Stimulated activated memory B cell treated with anti-CD40 and anti-IgM and Interleukin-4, amounts not matched to agents 10 μg/mL and 1 μg/mL and 100 μg/mL, for 72 hours (primary cell): ENCODE data around the gene SLX4.
"Not testable (repeated sequence)": the region's sequence is repeated elsewhere in the genome, so short reads cannot be mapped to it uniquely, and the experiment has no call there.

Experiments
- ATAC-seq: fragments of 150-1000 bp; cut with Tn5 transposase; 2 replicates; pipeline ENCODE4 v1.10.0; 2021
- H3K27ac Mint-ChIP-seq: one replicate; pipeline ENCODE4 v1.8.0; 2022; ENCODE audit warnings: mild to moderate bottlenecking, mixed read lengths
- H3K27me3 Mint-ChIP-seq: one replicate; pipeline ENCODE4 v1.8.0; 2022; ENCODE audit warnings: mixed read lengths
- H3K36me3 Mint-ChIP-seq: one replicate; pipeline ENCODE4 v1.8.0; 2022; ENCODE audit warnings: mixed read lengths
- H3K4me1 Mint-ChIP-seq: one replicate; pipeline ENCODE4 v1.8.0; 2022; ENCODE audit warnings: mixed read lengths
- H3K4me3 Mint-ChIP-seq: one replicate; pipeline ENCODE4 v1.8.0; 2022; ENCODE audit warnings: mild to moderate bottlenecking, moderate library complexity, mixed read lengths
- H3K9me3 Mint-ChIP-seq: one replicate; pipeline ENCODE4 v1.8.0; 2022; ENCODE audit warnings: mixed read lengths

Gene SLX4

GRCh38 chr16:3612510-3613466, 1.4 kb upstream of the SLX4 start:
- Mint-ChIP-seq H3K9me3 (no peaks in the 10 kb centered on the region), H3K4me3 (peak overlapping the region; percentile 91), H3K27me3 (no peaks in the 10 kb centered on the region), H3K27ac (peak overlapping the region; percentile 87), H3K36me3 (peaks cover 14% of the 10 kb centered on the region), H3K4me1 (peaks cover 45% of the 10 kb centered on the region)
- no peak for ATAC-seq

GRCh38 chr16:3610698-3611145, 684 bp downstream of the SLX4 start:
- H3K36me3 Mint-ChIP-seq: peaks cover 22% of the 10 kb centered on the region
- peaks cover 61% of the 10 kb centered on the region for H3K4me1 Mint-ChIP-seq

GRCh38 chr16:3609895-3610697, 1.3 kb downstream of the SLX4 start:
- Mint-ChIP-seq H3K4me1 (peaks cover 56% of the 10 kb centered on the region), H3K27ac (peak overlapping the region; percentile 87), H3K9me3 (no peaks in the 10 kb centered on the region), H3K27me3 (no peaks in the 10 kb centered on the region), H3K36me3 (peaks cover 17% of the 10 kb centered on the region), H3K4me3 (peak overlapping the region; percentile 91)
- ATAC-seq: no peak

More at GRCh38 chr16:3610698-3611145, 684 bp downstream of the SLX4 start:
- Mint-ChIP-seq H3K4me3 (peak overlapping the region; percentile 91), H3K27me3 (no peaks in the 10 kb centered on the region), H3K9me3 (no peaks in the 10 kb centered on the region), H3K27ac (peak overlapping the region; percentile 87)
- no peak for ATAC-seq

- not testable (repeated sequence) for ATAC-seq, H3K9me3 Mint-ChIP-seq, H3K27ac Mint-ChIP-seq, H3K27me3 Mint-ChIP-seq, H3K4me3 Mint-ChIP-seq
- Mint-ChIP-seq H3K4me1 (peaks cover 49% of the 10 kb centered on the region), H3K36me3 (peaks cover 13% of the 10 kb centered on the region)
Observed at GRCh38 chr16:3608976-3609375, 2.4 kb downstream of the SLX4 start.

DNA sequence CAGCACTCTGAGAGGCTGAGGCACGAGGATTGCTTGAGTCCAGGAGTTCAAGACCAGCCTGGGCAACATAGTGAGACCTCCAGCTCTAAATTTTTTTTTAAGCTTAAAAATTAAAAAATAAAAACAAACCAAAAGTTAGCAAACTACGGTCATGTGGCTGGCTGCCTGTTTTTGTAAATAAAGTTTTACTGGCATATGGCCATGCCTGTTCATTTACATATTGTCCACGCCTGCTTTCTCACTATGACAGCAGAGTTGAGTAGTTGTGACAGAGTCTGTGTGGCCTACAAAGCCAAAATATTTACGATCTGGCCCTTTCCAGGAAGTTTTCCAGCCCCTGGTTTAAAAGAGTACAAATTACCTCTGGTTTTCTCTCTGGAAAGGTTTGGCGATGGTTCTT, 3.3 kb downstream of the SLX4 start:
- Mint-ChIP-seq H3K36me3 (peaks cover 16% of the 10 kb centered on the region), H3K27ac (no peak overlapping the region), H3K4me3 (no peak overlapping the region), H3K9me3 (no peaks in the 10 kb centered on the region), H3K27me3 (no peaks in the 10 kb centered on the region), H3K4me1 (peaks cover 40% of the 10 kb centered on the region)
- no peak for ATAC-seq

DNA sequence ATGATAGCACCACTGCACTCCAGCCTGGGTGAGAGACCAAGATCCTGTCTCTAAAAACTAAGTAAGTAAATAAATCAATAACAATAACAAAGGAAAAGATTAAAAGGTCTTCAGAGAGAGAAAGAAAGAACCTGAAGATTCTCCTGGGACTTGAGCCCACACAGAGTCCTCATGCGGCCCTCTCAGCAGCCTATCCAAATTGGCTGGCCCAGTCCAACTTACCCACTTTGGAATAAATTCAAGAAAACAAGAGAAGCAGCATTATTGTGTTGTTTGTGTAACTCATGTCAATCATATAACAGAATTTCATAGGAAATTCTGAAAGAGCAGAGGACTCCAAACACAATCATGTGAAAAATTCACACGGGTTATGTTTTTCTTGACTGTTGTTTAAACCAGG, 3.8 kb downstream of the SLX4 start:
- peak overlapping the region; percentile 46 for H3K27ac Mint-ChIP-seq
- peaks cover 20% of the 10 kb centered on the region for H3K36me3 Mint-ChIP-seq
- H3K27me3 Mint-ChIP-seq: no peaks in the 10 kb centered on the region
- H3K9me3 Mint-ChIP-seq: no peaks in the 10 kb centered on the region
- ATAC-seq: no peak
- peaks cover 35% of the 10 kb centered on the region for H3K4me1 Mint-ChIP-seq
- no peak overlapping the region for H3K4me3 Mint-ChIP-seq

DNA sequence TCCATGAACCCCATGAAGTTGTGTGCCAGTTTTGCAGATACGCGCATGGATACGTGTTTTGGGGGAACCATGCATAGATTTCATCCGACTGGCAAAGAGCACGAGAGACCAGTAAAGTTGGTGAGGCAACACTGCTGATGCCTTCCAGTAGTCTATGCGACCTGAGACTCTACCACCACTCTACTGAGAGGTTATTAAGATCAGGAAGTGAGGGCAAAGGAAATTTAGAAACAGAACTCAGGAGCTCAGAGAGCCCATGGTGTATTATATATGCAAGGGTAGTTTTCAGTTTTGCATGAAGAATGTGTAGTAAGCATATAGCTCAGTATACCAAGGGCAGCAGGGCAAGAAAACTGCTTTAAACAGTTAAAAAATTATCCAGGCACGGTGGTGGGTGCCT, 4.2 kb downstream of the SLX4 start:
- Mint-ChIP-seq H3K27me3 (no peaks in the 10 kb centered on the region), H3K27ac (peak overlapping the region; percentile 46), H3K9me3 (no peaks in the 10 kb centered on the region), H3K36me3 (peaks cover 25% of the 10 kb centered on the region), H3K4me3 (no peak overlapping the region), H3K4me1 (peaks cover 30% of the 10 kb centered on the region)
- ATAC-seq: no peak

DNA sequence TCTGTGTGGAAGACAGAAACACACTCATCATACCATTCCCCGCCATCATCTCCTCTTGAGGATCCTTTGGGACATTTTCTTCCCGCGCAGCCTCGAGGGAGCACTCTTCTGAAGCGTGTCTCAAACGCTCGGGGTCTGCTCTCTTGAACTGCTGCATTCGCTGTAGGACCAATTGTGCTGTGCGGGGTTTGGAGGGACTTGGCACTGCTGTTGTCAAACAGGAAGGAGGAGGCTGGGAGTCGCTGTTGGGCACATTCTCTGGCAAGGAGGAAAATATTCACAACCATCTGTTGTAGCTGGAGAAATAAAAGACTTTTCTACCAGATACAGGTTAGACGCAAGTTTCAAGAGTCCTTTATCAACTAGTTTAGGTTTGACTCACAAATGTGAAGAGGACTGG, 5.0 kb downstream of the SLX4 start:
- Mint-ChIP-seq H3K4me3 (no peak overlapping the region), H3K36me3 (peaks cover 32% of the 10 kb centered on the region), H3K27ac (no peak overlapping the region), H3K4me1 (peaks cover 25% of the 10 kb centered on the region), H3K9me3 (no peaks in the 10 kb centered on the region), H3K27me3 (no peaks in the 10 kb centered on the region)
- no peak for ATAC-seq

GRCh38 chr16:3602320-3602653, 9.1 kb downstream of the SLX4 start:
- H3K36me3 Mint-ChIP-seq: peaks cover 57% of the 10 kb centered on the region
- H3K27ac Mint-ChIP-seq: no peak overlapping the region
- peaks cover 12% of the 10 kb centered on the region for H3K4me1 Mint-ChIP-seq
- H3K4me3 Mint-ChIP-seq: no peak overlapping the region
- no peaks in the 10 kb centered on the region for H3K27me3 Mint-ChIP-seq
- H3K9me3 Mint-ChIP-seq: no peaks in the 10 kb centered on the region
- ATAC-seq: no peak

DNA sequence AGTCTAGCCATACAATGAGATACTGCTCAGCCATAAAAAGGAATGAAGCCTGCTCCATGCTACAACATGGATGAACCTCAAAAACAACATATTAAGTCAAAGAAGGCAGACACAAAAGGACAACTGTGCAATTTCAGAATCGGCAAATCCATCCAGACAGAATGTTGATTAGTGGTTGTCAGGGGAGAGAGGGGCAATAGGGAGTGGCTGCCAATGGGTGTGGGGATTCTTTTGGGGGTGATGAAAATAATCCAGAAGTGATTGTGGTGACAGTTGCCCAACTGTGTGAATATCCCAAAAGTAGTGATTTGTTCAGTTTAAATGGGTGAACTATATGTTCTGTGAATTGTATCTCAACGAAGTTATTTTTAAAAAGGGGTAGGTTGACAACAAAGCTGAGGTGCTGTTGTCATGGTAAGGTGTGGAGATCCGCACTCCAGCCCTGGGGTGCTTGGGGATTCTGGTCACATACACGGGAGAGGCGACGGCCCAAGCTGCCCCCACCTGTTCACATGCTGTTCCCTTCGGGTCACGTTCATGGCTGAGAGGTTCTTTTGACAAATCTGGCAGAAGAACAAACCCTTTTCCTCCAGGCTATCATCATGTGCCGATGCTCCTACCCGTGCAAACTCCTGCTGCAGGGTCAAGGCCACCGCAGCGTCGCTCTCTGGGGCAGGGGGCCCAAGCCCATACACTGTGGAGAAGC, 9.6 kb downstream of the SLX4 start:
- peaks cover 6% of the 10 kb centered on the region for H3K4me1 Mint-ChIP-seq
- H3K4me3 Mint-ChIP-seq: no peak overlapping the region
- peaks cover 61% of the 10 kb centered on the region for H3K36me3 Mint-ChIP-seq
- no peak for ATAC-seq
- no peaks in the 10 kb centered on the region for H3K27me3 Mint-ChIP-seq
- H3K27ac Mint-ChIP-seq: no peak overlapping the region
- no peaks in the 10 kb centered on the region for H3K9me3 Mint-ChIP-seq

GRCh38 chr16:3599922-3600321, 11.5 kb downstream of the SLX4 start:
- H3K9me3 Mint-ChIP-seq: no peaks in the 10 kb centered on the region
- H3K4me3 Mint-ChIP-seq: no peak overlapping the region
- no peak overlapping the region for H3K27ac Mint-ChIP-seq
- no peak for ATAC-seq
- H3K4me1 Mint-ChIP-seq: no peaks in the 10 kb centered on the region
- H3K36me3 Mint-ChIP-seq: peaks cover 63% of the 10 kb centered on the region
- no peaks in the 10 kb centered on the region for H3K27me3 Mint-ChIP-seq

- Mint-ChIP-seq H3K36me3 (peaks cover 71% of the 10 kb centered on the region), H3K27me3 (no peaks in the 10 kb centered on the region), H3K9me3 (no peaks in the 10 kb centered on the region), H3K4me1 (no peaks in the 10 kb centered on the region), H3K4me3 (no peak overlapping the region), H3K27ac (no peak overlapping the region)
- ATAC-seq: no peak
Observed at GRCh38 chr16:3599121-3599520, 12.3 kb downstream of the SLX4 start.

DNA sequence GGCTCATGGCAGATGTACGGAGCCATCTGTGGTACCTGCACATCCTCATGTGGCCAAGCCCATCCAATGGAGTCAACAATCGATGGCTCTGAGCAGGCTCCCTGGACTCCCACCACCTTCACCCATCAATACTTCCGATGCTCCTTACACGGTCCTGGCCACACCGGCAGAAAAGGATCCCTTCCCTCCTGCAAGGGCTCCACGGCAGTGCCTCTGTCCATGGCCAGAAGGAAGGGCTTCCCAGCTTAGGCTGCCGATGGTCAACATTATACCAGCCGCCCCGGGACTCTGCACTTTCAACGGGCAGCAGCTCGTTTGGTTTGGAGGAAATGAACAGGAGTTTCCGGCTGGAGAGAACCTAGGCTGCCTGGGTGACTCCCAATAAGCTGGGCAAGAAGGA, 13.2 kb downstream of the SLX4 start:
- ATAC-seq: no peak
- peaks cover 68% of the 10 kb centered on the region for H3K36me3 Mint-ChIP-seq
- H3K9me3 Mint-ChIP-seq: no peaks in the 10 kb centered on the region
- H3K4me3 Mint-ChIP-seq: no peak overlapping the region
- no peaks in the 10 kb centered on the region for H3K27me3 Mint-ChIP-seq
- H3K27ac Mint-ChIP-seq: no peak overlapping the region
- no peaks in the 10 kb centered on the region for H3K4me1 Mint-ChIP-seq

DNA sequence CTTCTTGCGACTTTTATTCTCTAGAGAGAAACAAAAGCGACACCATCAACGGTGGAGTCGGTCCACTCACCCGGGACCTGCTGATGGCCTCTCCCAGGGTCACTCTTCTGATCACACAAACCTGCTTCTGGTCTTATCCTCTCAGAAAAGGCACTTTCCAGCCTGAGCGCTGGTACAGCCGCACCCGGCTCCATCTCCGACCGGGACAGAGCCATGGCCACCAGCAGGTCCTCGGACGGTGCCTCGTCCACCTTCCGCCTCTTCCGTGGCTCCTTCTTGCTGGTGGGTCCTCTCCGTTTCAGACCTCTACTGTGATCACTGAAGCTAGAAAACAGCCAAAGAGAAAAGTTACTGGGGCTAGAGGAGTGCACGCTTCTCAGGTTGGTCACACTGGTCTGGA, 13.7 kb downstream of the SLX4 start:
- ATAC-seq: no peak
- no peak overlapping the region for H3K4me3 Mint-ChIP-seq
- no peaks in the 10 kb centered on the region for H3K9me3 Mint-ChIP-seq
- peaks cover 63% of the 10 kb centered on the region for H3K36me3 Mint-ChIP-seq
- no peaks in the 10 kb centered on the region for H3K4me1 Mint-ChIP-seq
- no peaks in the 10 kb centered on the region for H3K27me3 Mint-ChIP-seq
- no peak overlapping the region for H3K27ac Mint-ChIP-seq

DNA sequence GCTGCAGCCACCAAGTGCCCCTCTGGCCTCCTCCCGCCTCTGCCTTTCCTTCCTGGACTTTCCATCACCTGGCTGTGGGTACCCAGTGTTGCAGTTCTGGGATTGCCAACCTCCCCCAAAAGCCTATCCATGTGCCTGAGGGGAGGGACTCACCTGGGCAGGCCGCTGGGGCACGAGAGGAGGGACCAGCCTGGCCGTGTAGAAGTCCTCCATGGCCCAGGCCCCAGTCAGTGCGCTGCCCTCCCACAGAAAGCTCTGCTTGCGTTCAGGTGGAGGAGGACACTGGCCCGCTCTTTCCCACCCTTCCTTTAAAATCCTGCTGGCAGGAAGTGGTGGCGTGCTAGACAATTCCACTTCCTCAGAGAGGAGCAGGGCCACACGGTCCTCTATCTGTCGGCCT, 14.2 kb downstream of the SLX4 start:
- peaks cover 58% of the 10 kb centered on the region for H3K36me3 Mint-ChIP-seq
- no peak overlapping the region for H3K27ac Mint-ChIP-seq
- no peaks in the 10 kb centered on the region for H3K9me3 Mint-ChIP-seq
- no peaks in the 10 kb centered on the region for H3K27me3 Mint-ChIP-seq
- H3K4me1 Mint-ChIP-seq: no peaks in the 10 kb centered on the region
- ATAC-seq: no peak
- H3K4me3 Mint-ChIP-seq: no peak overlapping the region
